Gastroesophageal sphincter (tissue), 4 donors: Measurements from ENCODE around the gene WNT7A. TPM values are rescaled to one million over a fixed set of nuclear protein-coding genes. Genes with fewer than 3 reads are reported as not detected.

ENCODE experiments used
- ATAC-seq: fragments of 150-250 bp; one replicate; pipeline ENCODE4 v1.9.1; 2016; ENCODE audit warnings: mild to moderate bottlenecking, moderate library complexity
- H3K27ac ChIP-seq, 4 donors: fragments of 200-600 bp; sonication (generic) in 3 of 4; 1 replicate in 3 of 4; 2 replicates in 1 of 4; pipeline ENCODE4 v1.5.1; 2016 to 2019
- H3K27me3 ChIP-seq: fragments of 200-600 bp; sonication (generic); one replicate; pipeline ENCODE4 v1.5.1; 2019
- H3K36me3 ChIP-seq, 2 donors: fragments of 200-600 bp; sonication (generic); one replicate each; pipeline ENCODE4 v1.5.1; 2019; ENCODE audit warnings: control low read depth in 1 of 2
- H3K4me1 ChIP-seq, 3 donors: fragments of 200-600 bp; sonication (generic); 1 replicate in 2 of 3; 2 replicates in 1 of 3; pipeline ENCODE4 v1.5.1; 2016 to 2019; ENCODE audit warnings: control low read depth in 2 of 3
- H3K4me3 ChIP-seq, 2 donors: fragments of 200-600 bp; sonication (generic); one replicate each; pipeline ENCODE4 v1.5.1; 2019; ENCODE audit warnings: mild to moderate bottlenecking in 1 of 2, moderate library complexity in 1 of 2
- H3K9me3 ChIP-seq, 3 donors: fragments of 200-600 bp; sonication (generic); one replicate each; pipeline ENCODE4 v1.5.1; 2017 to 2019; ENCODE audit warnings: control low read depth in 2 of 3
- EP300 ChIP-seq: sonication (generic); formaldehyde crosslinking; IDR thresholded peaks from one replicate; pipeline ENCODE4 v1.6.1; 2017; ENCODE audit warnings: antibody characterized with exemption, mild to moderate bottlenecking
- POLR2A ChIP-seq, 2 donors: fragments of 450-650 bp; IDR thresholded peaks; one replicate each; pipeline ENCODE4 v1.6.1; 2017; ENCODE audit warnings: antibody characterized with exemption in 2 of 2, mild to moderate bottlenecking in 2 of 2, moderate library complexity in 1 of 2
- POLR2AphosphoS5 ChIP-seq: sonication (generic); formaldehyde crosslinking; IDR thresholded peaks from one replicate; pipeline ENCODE4 v1.6.1; 2017; ENCODE audit warnings: antibody characterized with exemption
- whole genome bisulfite sequencing, 2 donors: methylation state at CpG; one replicate each; pipeline ENCODE4 v1.1.5; 2018; ENCODE audit warnings: low coverage in 1 of 2; 5-methylcytosine and 5-hydroxymethylcytosine counted together
- total RNA-seq, 4 donors: library from RNA; depleted of rRNA; stranded (reverse); fragments of >200 nt; gene quantifications; one replicate each; pipeline ENCODE4 v1.1.0, GENCODE V29; 2016
- TF ChIP-seq, protein P1 (sequence below), 4 experiments: fragments of 200-600 bp in 2 of 4; fragments of 450-650 bp in 2 of 4; sonication (generic) in 1 of 4; IDR thresholded peaks; one replicate each; pipeline ENCODE4 v1.5.1; 2017 to 2019; ENCODE audit warnings: antibody characterized with exemption in 4 of 4, mild to moderate bottlenecking in 2 of 4, moderate library complexity in 2 of 4

WNT7A gene
- total RNA-seq, 4 donors from 2014 or later = 0.13 to 0.77 TPM; not detected in 2

DNA sequence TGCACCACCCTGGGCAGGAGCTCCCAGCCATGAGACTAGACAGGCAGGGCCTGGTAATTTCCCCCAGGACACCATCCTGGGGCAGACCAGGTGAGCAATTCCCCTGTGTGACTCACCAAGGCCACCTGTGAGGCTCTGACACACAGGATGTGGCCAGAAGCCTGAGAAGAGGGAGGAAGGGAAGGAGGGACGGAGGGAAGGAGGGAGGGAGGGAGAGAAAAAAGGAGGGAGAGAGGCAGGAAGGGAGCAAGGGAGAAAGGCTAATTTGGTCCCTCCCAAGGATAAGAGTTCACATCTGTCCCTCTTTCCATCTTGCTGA lies 25.9 kb downstream of the WNT7A start:
- no peaks in the 10 kb centered on the region for H3K9me3 ChIP-seq
- no peak for ATAC-seq
- H3K27me3 ChIP-seq = peaks cover 75% of the 10 kb centered on the region
- no peaks in the 10 kb centered on the region for H3K4me1 ChIP-seq
- no peak overlapping the region for H3K27ac ChIP-seq
- no peaks in the 10 kb centered on the region for H3K36me3 ChIP-seq
- H3K4me3 ChIP-seq = no peak overlapping the region
- TF ChIP-seq POLR2A (IDR thresholded peaks at IDR 0.05) (no peak), POLR2AphosphoS5 (no peak), EP300 (no peak)
- TF ChIP-seq, protein P1, sequence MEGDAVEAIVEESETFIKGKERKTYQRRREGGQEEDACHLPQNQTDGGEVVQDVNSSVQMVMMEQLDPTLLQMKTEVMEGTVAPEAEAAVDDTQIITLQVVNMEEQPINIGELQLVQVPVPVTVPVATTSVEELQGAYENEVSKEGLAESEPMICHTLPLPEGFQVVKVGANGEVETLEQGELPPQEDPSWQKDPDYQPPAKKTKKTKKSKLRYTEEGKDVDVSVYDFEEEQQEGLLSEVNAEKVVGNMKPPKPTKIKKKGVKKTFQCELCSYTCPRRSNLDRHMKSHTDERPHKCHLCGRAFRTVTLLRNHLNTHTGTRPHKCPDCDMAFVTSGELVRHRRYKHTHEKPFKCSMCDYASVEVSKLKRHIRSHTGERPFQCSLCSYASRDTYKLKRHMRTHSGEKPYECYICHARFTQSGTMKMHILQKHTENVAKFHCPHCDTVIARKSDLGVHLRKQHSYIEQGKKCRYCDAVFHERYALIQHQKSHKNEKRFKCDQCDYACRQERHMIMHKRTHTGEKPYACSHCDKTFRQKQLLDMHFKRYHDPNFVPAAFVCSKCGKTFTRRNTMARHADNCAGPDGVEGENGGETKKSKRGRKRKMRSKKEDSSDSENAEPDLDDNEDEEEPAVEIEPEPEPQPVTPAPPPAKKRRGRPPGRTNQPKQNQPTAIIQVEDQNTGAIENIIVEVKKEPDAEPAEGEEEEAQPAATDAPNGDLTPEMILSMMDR (IDR thresholded peaks at IDR 0.05) = no peak
- no CpG with 5 or more reads among the region's 1 CpG for WGBS, 2 donors

DNA sequence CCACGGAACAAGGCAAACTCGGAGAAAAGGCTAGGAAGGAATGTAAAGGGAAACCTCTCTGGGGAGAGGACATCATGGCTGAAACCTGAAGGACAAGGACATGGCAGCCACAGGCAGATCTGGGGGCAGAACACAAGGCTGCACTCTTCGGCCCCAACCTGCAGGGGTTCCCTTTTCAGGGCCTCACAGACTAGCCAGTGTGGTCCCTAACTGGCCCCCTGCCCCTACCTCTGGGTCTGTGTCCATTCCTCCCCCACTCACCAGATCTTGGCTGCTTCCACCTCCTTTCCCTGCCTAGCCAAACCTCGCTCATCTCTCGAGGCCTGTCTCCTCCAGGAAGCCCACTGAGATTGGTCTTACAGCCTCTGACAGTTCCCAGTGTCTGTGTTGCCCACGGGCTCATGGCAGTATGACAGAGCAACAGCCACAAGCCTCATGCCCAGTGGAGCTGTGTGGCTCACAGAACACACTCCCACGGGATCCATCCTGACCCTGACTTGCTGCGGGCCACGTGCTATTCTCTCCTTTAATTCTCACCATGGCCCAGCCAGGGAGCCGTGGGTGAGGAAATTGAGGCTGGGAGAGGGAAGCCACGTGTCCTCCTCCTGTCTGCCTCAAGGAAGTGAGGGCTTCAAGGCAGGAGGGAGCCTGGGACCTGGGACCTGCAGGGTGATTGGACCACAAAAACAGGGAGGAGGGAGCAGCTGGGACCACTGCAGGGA lies 26.5 kb downstream of the WNT7A start:
- Histone ChIP-seq H3K36me3 (no peaks in the 10 kb centered on the region), H3K4me3 (no peak overlapping the region), H3K4me1 (no peaks in the 10 kb centered on the region), H3K27me3 (peaks cover 69% of the 10 kb centered on the region), H3K27ac (no peak overlapping the region), H3K9me3 (no peaks in the 10 kb centered on the region)
- 44 to 100% methylated on average over 1 to 2 of the region's 11 CpGs for WGBS, 2 donors
- ATAC-seq = no peak
- TF ChIP-seq POLR2AphosphoS5 (no peak), POLR2A (IDR thresholded peaks at IDR 0.05) (no peak), EP300 (no peak)
- TF ChIP-seq, protein P1 (IDR thresholded peaks at IDR 0.05) = no peak

DNA sequence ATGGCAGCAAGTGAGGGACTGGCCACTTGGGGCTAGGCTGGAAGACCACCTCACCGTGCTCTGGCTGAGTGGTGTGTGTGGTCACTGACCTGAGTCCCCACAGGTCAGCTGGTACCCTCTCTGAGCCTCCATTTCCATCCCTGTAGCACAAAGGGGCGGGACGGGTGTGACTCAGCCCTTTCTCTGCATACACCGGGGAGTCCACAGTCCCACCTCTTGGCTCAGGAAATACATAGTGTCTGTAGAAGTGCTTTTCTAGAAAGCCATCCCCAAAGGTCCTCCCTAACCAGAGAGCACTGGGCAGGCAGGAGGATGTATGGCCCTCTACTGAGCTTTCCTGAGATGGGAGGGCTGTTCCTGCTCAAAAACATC lies 27.2 kb downstream of the WNT7A start:
- Histone ChIP-seq H3K36me3 (no peaks in the 10 kb centered on the region), H3K27me3 (peaks cover 61% of the 10 kb centered on the region), H3K9me3 (no peaks in the 10 kb centered on the region), H3K27ac (no peak overlapping the region), H3K4me1 (no peaks in the 10 kb centered on the region), H3K4me3 (no peak overlapping the region)
- WGBS, 2 donors = no CpG with 5 or more reads among the region's 4 CpGs
- TF ChIP-seq POLR2A (IDR thresholded peaks at IDR 0.05) (no peak), POLR2AphosphoS5 (no peak), EP300 (no peak)
- TF ChIP-seq, protein P1 (IDR thresholded peaks at IDR 0.05) = no peak
- ATAC-seq = no peak

DNA sequence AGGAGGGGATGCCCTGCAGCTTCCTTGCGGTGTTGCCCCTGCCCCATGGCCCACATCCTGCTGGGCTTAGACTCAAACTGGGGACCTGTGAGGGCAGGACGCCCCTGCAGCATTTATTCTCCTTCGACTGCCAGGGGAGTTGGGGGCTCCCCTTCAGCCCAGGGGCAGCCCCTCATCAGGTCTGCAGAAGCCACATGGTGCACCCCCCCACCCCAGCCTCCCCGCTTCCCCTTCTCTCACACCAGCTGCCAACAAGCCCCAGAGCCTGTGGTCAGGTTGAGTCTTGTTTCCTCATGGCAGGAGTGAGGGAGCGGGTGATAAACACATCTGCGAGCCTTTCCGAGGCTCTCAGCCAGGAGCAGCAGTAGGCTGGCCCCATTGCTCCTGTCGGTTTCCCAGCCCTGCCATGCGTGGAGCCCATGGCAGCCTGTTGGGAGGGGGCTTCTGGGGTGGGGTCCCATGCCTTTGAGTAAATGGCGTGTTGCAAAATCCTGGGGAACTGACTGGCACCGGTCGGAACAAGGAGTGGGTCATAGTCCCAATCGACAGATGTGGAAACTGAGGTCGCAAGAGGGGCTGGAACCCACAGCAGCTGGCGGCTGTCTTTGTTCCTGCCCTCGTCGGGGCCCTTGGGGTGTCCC lies 27.8 kb downstream of the WNT7A start:
- H3K4me3 ChIP-seq = no peak overlapping the region
- no peaks in the 10 kb centered on the region for H3K4me1 ChIP-seq
- no peaks in the 10 kb centered on the region for H3K36me3 ChIP-seq
- H3K27ac ChIP-seq = no peak overlapping the region
- no CpG with 5 or more reads among the region's 17 CpGs for WGBS, 2 donors
- no peak for ATAC-seq
- H3K27me3 ChIP-seq = peaks cover 58% of the 10 kb centered on the region
- no peak for TF ChIP-seq POLR2AphosphoS5
- no peak for TF ChIP-seq POLR2A (IDR thresholded peaks at IDR 0.05)
- TF ChIP-seq, protein P1 (IDR thresholded peaks at IDR 0.05) = no peak
- no peaks in the 10 kb centered on the region for H3K9me3 ChIP-seq
